IMR-90 (cell line): ENCODE results near the gene FBRSL1. TPM values are rescaled to one million over a fixed set of nuclear protein-coding genes. Genes with fewer than 3 reads are reported as not detected.
A peak's percentile ranks its signal among the peaks of the same experiment; 100 is the strongest.

ENCODE experiments used
- ATAC-seq: fragments of 200-7000 bp; cut with Tn5 transposase; 2 replicates; pipeline ENCODE4 v1.9.1; 2020; ENCODE audit warnings: low read depth, mild to moderate bottlenecking, moderate library complexity
- BruUV-seq: library from RNA; stranded (reverse); fragments of 400-500 nt; replicated peaks from 2 replicates; lab custom pipeline; 2021; lab: Mats Ljungman, UMichigan
- CTCF ChIA-PET: fragments of 300-600 bp; formaldehyde crosslinking; extraction: SDS; loops from one replicate; lab custom pipeline; 2021; ENCODE audit warnings: antibody characterized with exemption; lab: Yijun Ruan, JAX
- POLR2A ChIA-PET: fragments of 300-600 bp; sonication (Branson Sonifier 250); formaldehyde crosslinking; loops from one replicate; lab custom pipeline; 2022; ENCODE audit warnings: antibody characterized with exemption; ENCODE audit not compliant: unreplicated experiment; lab: Charles Lee
- DNase-seq: peaks from one replicate; pipeline ENCODE4 v3.0.0; 2013
- H2AFZ ChIP-seq: replicated peaks from 2 replicates; pipeline ENCODE3; 2013; ENCODE audit warnings: low read length, mild to moderate bottlenecking; ENCODE audit not compliant: poor library complexity
- H2AK5ac ChIP-seq: 2 replicates; pipeline ENCODE4 v1.6.1; 2013; ENCODE audit warnings: low read depth, low read length, inconsistent platforms
- H2AK9ac ChIP-seq: replicated peaks from 2 replicates; pipeline ENCODE3; 2013; ENCODE audit warnings: mild to moderate bottlenecking, low read depth, low read length, moderate library complexity; ENCODE audit not compliant: poor library complexity
- H2BK120ac ChIP-seq: 2 replicates; pipeline ENCODE4 v1.6.1; 2013; ENCODE audit warnings: low read depth, low read length, inconsistent platforms
- H2BK15ac ChIP-seq: 3 replicates; pipeline ENCODE4 v1.6.1; 2013; ENCODE audit warnings: low read depth, low read length, inconsistent platforms
- H2BK20ac ChIP-seq: 2 replicates; pipeline ENCODE4 v1.6.1; 2013; ENCODE audit warnings: low read depth, mild to moderate bottlenecking, inconsistent platforms, low read length, moderate library complexity
- H2BK5ac ChIP-seq: 2 replicates; pipeline ENCODE4 v1.6.1; 2013; ENCODE audit warnings: mild to moderate bottlenecking, low read depth, low read length, inconsistent platforms; ENCODE audit not compliant: poor library complexity, severe bottlenecking
- H3K14ac ChIP-seq: replicated peaks from 2 replicates; pipeline ENCODE4 v1.6.1; 2013; ENCODE audit warnings: low read depth, low read length, inconsistent platforms
- H3K18ac ChIP-seq: 2 replicates; pipeline ENCODE4 v1.6.1; 2013; ENCODE audit warnings: low read depth, low read length, control low read depth
- H3K23ac ChIP-seq: 2 replicates; pipeline ENCODE4 v1.6.1; 2013; ENCODE audit warnings: low read depth, low read length, inconsistent platforms
- H3K27ac ChIP-seq: 2 replicates; pipeline ENCODE4 v1.5.1; 2013; ENCODE audit warnings: mild to moderate bottlenecking, control low read depth, low read length; ENCODE audit not compliant: insufficient read depth
- H3K27me3 ChIP-seq: 2 replicates; pipeline ENCODE4 v1.6.1; 2013; ENCODE audit warnings: low read length; ENCODE audit not compliant: control insufficient read depth, insufficient read depth
- H3K36me3 ChIP-seq: 2 replicates; pipeline ENCODE4 v1.6.1; 2013; ENCODE audit warnings: low read length, mixed read lengths; ENCODE audit not compliant: control insufficient read depth, insufficient read depth
- H3K4ac ChIP-seq: 2 replicates; pipeline ENCODE4 v1.6.1; 2013; ENCODE audit warnings: low read depth, low read length, inconsistent platforms
- H3K4me1 ChIP-seq: 2 replicates; pipeline ENCODE4 v1.6.1; 2013; ENCODE audit warnings: low read length, mixed read lengths; ENCODE audit not compliant: control insufficient read depth, insufficient read depth
- H3K4me2 ChIP-seq: 2 replicates; pipeline ENCODE4 v1.6.1; 2013; ENCODE audit warnings: low read depth, mild to moderate bottlenecking, control low read depth, low read length, moderate library complexity
- H3K4me3 ChIP-seq: 2 replicates; pipeline ENCODE4 v1.5.1; 2013; ENCODE audit warnings: low read depth, mild to moderate bottlenecking, control low read depth, low read length, moderate library complexity; ENCODE audit not compliant: insufficient read depth
- H3K56ac ChIP-seq: 2 replicates; pipeline ENCODE4 v1.6.1; 2013; ENCODE audit warnings: low read length, inconsistent platforms; ENCODE audit not compliant: insufficient read depth; ENCODE audit errors: extremely low read depth
- H3K79me1 ChIP-seq, 2 experiments: 2 replicates each; pipeline ENCODE4 v1.6.1; 2013; ENCODE audit warnings: low read length in 2 of 2, inconsistent platforms in 1 of 2, low read depth in 1 of 2
- H3K9ac ChIP-seq: 2 replicates; pipeline ENCODE4 v1.6.1; 2013; ENCODE audit warnings: low read depth, low read length, control low read depth
- H3K9me1 ChIP-seq: 2 replicates; pipeline ENCODE4 v1.6.1; 2013; ENCODE audit warnings: low read length, inconsistent platforms; ENCODE audit not compliant: insufficient read depth
- H3K9me3 ChIP-seq: 2 replicates; pipeline ENCODE4 v1.6.1; 2013; ENCODE audit warnings: low read length; ENCODE audit not compliant: control insufficient read depth, insufficient read depth
- H4K20me1 ChIP-seq: 2 replicates; pipeline ENCODE4 v1.6.1; 2013; ENCODE audit warnings: low read length, inconsistent platforms; ENCODE audit not compliant: insufficient read depth
- H4K5ac ChIP-seq: 2 replicates; pipeline ENCODE4 v1.6.1; 2013; ENCODE audit warnings: mild to moderate bottlenecking, low read depth, low read length, control low read depth
- H4K8ac ChIP-seq, 2 experiments: 2 replicates each; pipeline ENCODE4 v1.6.1; 2013; ENCODE audit warnings: low read depth in 2 of 2, low read length in 2 of 2, control low read depth in 1 of 2, inconsistent platforms in 1 of 2
- H4K91ac ChIP-seq: 2 replicates; pipeline ENCODE4 v1.6.1; 2013; ENCODE audit warnings: low read depth, low read length, inconsistent platforms; ENCODE audit not compliant: insufficient read depth
- CEBPB ChIP-seq: IDR thresholded peaks from 2 replicates; pipeline ENCODE4 v1.6.1; 2012; ENCODE audit warnings: low read depth, low read length, improper control_type of control experiment
- CHD1 ChIP-seq: IDR thresholded peaks from 2 replicates; pipeline ENCODE4 v1.6.1; 2012; ENCODE audit warnings: low read depth, low read length, improper control_type of control experiment
- FOS ChIP-seq: fragments of 150-350 bp; IDR thresholded peaks from 2 replicates; pipeline ENCODE4 v1.6.1; 2016; ENCODE audit warnings: low read depth, low read length
- MAFK ChIP-seq: IDR thresholded peaks from 2 replicates; pipeline ENCODE4 v1.6.1; 2012; ENCODE audit warnings: low read depth, low read length, improper control_type of control experiment
- MAZ ChIP-seq: IDR thresholded peaks from 2 replicates; pipeline ENCODE4 v1.6.1; 2012; ENCODE audit warnings: low read depth, mild to moderate bottlenecking, low read length, improper control_type of control experiment, moderate library complexity, borderline replicate concordance
- MXI1 ChIP-seq: IDR thresholded peaks from 2 replicates; pipeline ENCODE4 v1.6.1; 2012; ENCODE audit warnings: low read depth, mild to moderate bottlenecking, low read length, moderate library complexity, borderline replicate concordance
- POLR2A ChIP-seq: IDR thresholded peaks from 2 replicates; pipeline ENCODE4 v1.6.1; 2012; ENCODE audit warnings: mild to moderate bottlenecking, low read depth, low read length
- RAD21 ChIP-seq: IDR thresholded peaks from 2 replicates; pipeline ENCODE4 v1.6.1; 2012; ENCODE audit warnings: low read length, improper control_type of control experiment
- RCOR1 ChIP-seq: IDR thresholded peaks from 2 replicates; pipeline ENCODE4 v1.6.1; 2012; ENCODE audit warnings: mild to moderate bottlenecking, low read length, improper control_type of control experiment; ENCODE audit not compliant: insufficient replicate concordance
- WGBS, 2 experiments: methylation state at CpG; one replicate each; pipeline versions ENCODE4 v1.1.5 to v1.1.7; 2013; ENCODE audit warnings: missing lambda C conversion rate in 2 of 2; ENCODE audit not compliant: insufficient read length in 1 of 2; ENCODE audit errors: extremely low coverage in 2 of 2; 5-methylcytosine and 5-hydroxymethylcytosine counted together
- dilution Hi-C: fragments of 300-500 bp; cut with HindIII; formaldehyde crosslinking; loops from one replicate; pipeline ENCODE4 v1.14.3; 2018; ENCODE audit warnings: low sequenced_read_pairs; ENCODE audit not compliant: unreplicated experiment
- in situ Hi-C: fragments of 300-500 bp; cut with MboI; formaldehyde crosslinking; loops from 3 replicates; pipeline ENCODE4 v1.14.3; 2019; ENCODE audit warnings: low sequenced_read_pairs, inconsistent platforms, mixed read lengths
- intact Hi-C: fragments of 100-400 bp; cut with micrococcal nuclease; formaldehyde crosslinking; loops from 2 replicates; pipeline ENCODE4 v1.10.0; 2022
- polyA plus RNA-seq, 3 experiments: library from polyadenylated mRNA; depleted of rRNA; stranded (reverse); fragments of >200 nt; gene quantifications; 2 replicates each; pipeline ENCODE4 v1.2.3, GENCODE V29; 2012; ENCODE audit warnings: low replicate concordance in 1 of 3
- total RNA-seq: library from RNA; depleted of rRNA; stranded (reverse); fragments of >200 nt; gene quantifications from 2 replicates; pipeline ENCODE4 v1.2.3, GENCODE V29; 2012

The FBRSL1 gene
- total and polyA plus RNA-seq, 2 of the 4 experiments (the other 2 are of a cell fraction): 0.36 to 10.8 TPM

DNA sequence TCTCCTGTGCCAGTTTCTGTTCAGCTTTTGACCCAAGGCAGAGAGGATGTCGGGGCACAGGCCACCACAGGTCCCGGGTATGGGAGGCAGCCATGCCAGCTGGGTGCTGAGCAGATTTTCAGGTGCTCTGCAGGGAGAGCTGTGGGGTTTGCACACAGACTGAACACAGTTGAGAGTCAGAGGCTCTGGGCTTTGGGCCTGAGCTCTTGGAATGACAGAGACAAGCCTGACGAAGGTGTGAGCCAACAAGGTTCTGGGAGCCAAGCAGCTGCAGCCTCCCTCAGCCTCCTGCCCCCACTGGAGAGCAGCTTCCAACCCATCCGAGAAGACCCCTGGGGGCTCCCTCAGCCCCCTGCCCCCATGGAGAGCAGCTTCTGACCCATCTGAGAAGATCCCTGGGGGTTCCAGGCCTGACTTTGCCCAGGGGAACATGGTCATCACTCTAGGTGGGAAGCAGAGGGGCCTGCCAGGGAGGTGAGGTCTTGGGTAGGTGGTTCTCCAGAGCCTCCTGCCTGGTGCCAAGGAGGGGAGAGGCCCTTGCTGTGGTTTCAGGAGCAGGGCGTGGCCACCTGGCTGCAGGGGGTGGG, 13.8 kb downstream of the FBRSL1 start:
- no peak overlapping the region for H3K18ac ChIP-seq
- BruUV-seq: no TSS peak
- DNase-seq (no peak), ATAC-seq (no peak)
- ChIA-PET POLR2A (no interaction called here), CTCF (no interaction called here)
- no peak overlapping the region for H4K5ac ChIP-seq
- H3K36me3 ChIP-seq: peaks cover 2% of the 10 kb centered on the region; the same call in 1 of the 2 replicates
- H2BK20ac ChIP-seq: no peak overlapping the region
- H3K9me1 ChIP-seq: peaks cover 4% of the 10 kb centered on the region; the same call in 1 of the 2 replicates
- H2BK120ac ChIP-seq: no peak overlapping the region
- H3K4me3 ChIP-seq: no peak overlapping the region
- H4K8ac ChIP-seq: no peak overlapping the region
- no peak overlapping the region for H2BK5ac ChIP-seq
- H3K27ac ChIP-seq: no peak overlapping the region
- no peak overlapping the region for H3K14ac ChIP-seq
- H2BK15ac ChIP-seq: no peak overlapping the region
- in situ Hi-C loops: no loop called here
- H3K4ac ChIP-seq: no peak overlapping the region
- H3K4me1 ChIP-seq: peaks cover 18% of the 10 kb centered on the region
- TF ChIP-seq RCOR1: no peak
- TF ChIP-seq MAFK: no peak
- no peak for TF ChIP-seq MXI1
- no peak for TF ChIP-seq RAD21
- TF ChIP-seq MAZ: no peak
- TF ChIP-seq FOS: no peak
- no peak for TF ChIP-seq CEBPB
- no peak for TF ChIP-seq CHD1
- no peak for TF ChIP-seq POLR2A
- H2AK5ac ChIP-seq: no peak overlapping the region
- dilution Hi-C loops: no loop called here
- H2AFZ ChIP-seq: no peak overlapping the region
- no peak overlapping the region for H3K56ac ChIP-seq
- no peak overlapping the region for H3K9ac ChIP-seq
- H3K9me3 ChIP-seq: no peaks in the 10 kb centered on the region
- WGBS, 2 experiments: no CpG with 5 or more reads among the region's 5 CpGs
- intact Hi-C loops: no loop called here
- peaks cover 12 to 75% of the 10 kb centered on the region in 2 experiments; a peak in 3 of 4 replicates for H3K79me1 ChIP-seq
- no peak overlapping the region for H3K23ac ChIP-seq
- no peak overlapping the region for H3K4me2 ChIP-seq
- no peak overlapping the region for H4K91ac ChIP-seq
- peaks cover 86% of the 10 kb centered on the region for H4K20me1 ChIP-seq
- H3K27me3 ChIP-seq: no peaks in the 10 kb centered on the region
- peak overlapping the region; percentile 65 for H2AK9ac ChIP-seq
